Neuronal stem cell (in vitro differentiated cells): ENCODE results near the gene ELAVL1.
A peak's percentile ranks its signal among the peaks of the same experiment; 100 is the strongest.

Experiments
- DNase-seq: peaks from one replicate; pipeline ENCODE4 v3.0.0-alpha.2; 2013; ENCODE audit warnings: low spot score
- H2AFZ ChIP-seq: one replicate; pipeline ENCODE4 v1.6.1; 2013; ENCODE audit warnings: mild to moderate bottlenecking, low read length, inconsistent platforms
- H2AK5ac ChIP-seq: 2 replicates; pipeline ENCODE4 v1.6.1; 2013; ENCODE audit warnings: low read depth, mild to moderate bottlenecking, inconsistent platforms, low read length, moderate library complexity, mixed read lengths
- H2BK120ac ChIP-seq: 2 replicates; pipeline ENCODE4 v1.6.1; 2013; ENCODE audit warnings: low read depth, mild to moderate bottlenecking, inconsistent platforms, low read length, moderate library complexity, mixed read lengths
- H2BK12ac ChIP-seq: one replicate; pipeline ENCODE4 v1.6.1; 2013; ENCODE audit warnings: low read length, inconsistent platforms
- H2BK15ac ChIP-seq: 2 replicates; pipeline ENCODE4 v1.6.1; 2013; ENCODE audit warnings: mild to moderate bottlenecking, low read length, inconsistent platforms, mixed read lengths
- H2BK5ac ChIP-seq: one replicate; pipeline ENCODE4 v1.6.1; 2013; ENCODE audit warnings: inconsistent platforms, mild to moderate bottlenecking, low read length, moderate library complexity
- H3K14ac ChIP-seq: one replicate; pipeline ENCODE4 v1.6.1; 2013; ENCODE audit warnings: low read length, inconsistent platforms
- H3K18ac ChIP-seq: 2 replicates; pipeline ENCODE4 v1.6.1; 2013; ENCODE audit warnings: low read length, inconsistent platforms
- H3K23ac ChIP-seq: 2 replicates; pipeline ENCODE4 v1.6.1; 2013; ENCODE audit warnings: low read depth, mild to moderate bottlenecking, mixed read lengths, low read length, inconsistent platforms; ENCODE audit not compliant: poor library complexity
- H3K27ac ChIP-seq: replicated peaks from 3 replicates; pipeline ENCODE4 v1.5.1; 2013; ENCODE audit warnings: low read length, inconsistent platforms
- H3K27me3 ChIP-seq, 3 experiments: 2 replicates each; pipeline ENCODE4 v1.6.1; 2013; ENCODE audit warnings: low read length in 3 of 3, mild to moderate bottlenecking in 2 of 3, inconsistent platforms in 1 of 3, low read depth in 1 of 3, mixed read lengths in 1 of 3, moderate library complexity in 1 of 3; ENCODE audit not compliant: control insufficient read depth in 3 of 3, insufficient read depth in 3 of 3
- H3K36me3 ChIP-seq, 2 donors: replicated peaks in 1 of 2; 2 replicates each; pipeline ENCODE4 v1.6.1; 2013; ENCODE audit warnings: low read length in 2 of 2; ENCODE audit not compliant: control insufficient read depth in 2 of 2, insufficient read depth in 2 of 2
- H3K4ac ChIP-seq: 2 replicates; pipeline ENCODE4 v1.6.1; 2013; ENCODE audit warnings: inconsistent platforms, mild to moderate bottlenecking, low read length, moderate library complexity
- H3K4me1 ChIP-seq, 2 donors: 1 replicate in 1 of 2; 2 replicates in 1 of 2; pipeline ENCODE4 v1.6.1; 2013; ENCODE audit warnings: low read length in 2 of 2, low read depth in 1 of 2; ENCODE audit not compliant: control insufficient read depth in 2 of 2, insufficient read depth in 1 of 2
- H3K4me2 ChIP-seq: one replicate; pipeline ENCODE4 v1.6.1; 2013; ENCODE audit warnings: mild to moderate bottlenecking, low read length, inconsistent platforms; ENCODE audit not compliant: insufficient read depth, poor library complexity, severe bottlenecking
- H3K4me3 ChIP-seq, 2 donors: 2 replicates each; pipeline ENCODE4 v1.5.1; 2013; ENCODE audit warnings: low read length in 2 of 2, mild to moderate bottlenecking in 2 of 2, inconsistent platforms in 1 of 2, moderate library complexity in 1 of 2
- H3K79me1 ChIP-seq: one replicate; pipeline ENCODE4 v1.6.1; 2013; ENCODE audit warnings: low read depth, mild to moderate bottlenecking, inconsistent platforms, low read length, moderate library complexity
- H3K9ac ChIP-seq: one replicate; pipeline ENCODE4 v1.6.1; 2013; ENCODE audit warnings: mild to moderate bottlenecking, low read depth, low read length, inconsistent platforms; ENCODE audit not compliant: poor library complexity
- H3K9me3 ChIP-seq, 2 donors: replicated peaks in 1 of 2; 2 replicates each; pipeline versions ENCODE3 to v1.6.1; 2013; ENCODE audit warnings: low read length in 2 of 2, mild to moderate bottlenecking in 2 of 2, inconsistent platforms in 1 of 2, low read depth in 1 of 2, mixed read lengths in 1 of 2, moderate library complexity in 1 of 2; ENCODE audit not compliant: control insufficient read depth in 2 of 2, insufficient read depth in 1 of 2
- H4K8ac ChIP-seq: one replicate; pipeline ENCODE4 v1.6.1; 2013; ENCODE audit warnings: low read depth, mild to moderate bottlenecking, inconsistent platforms, low read length, moderate library complexity
- H4K91ac ChIP-seq: one replicate; pipeline ENCODE4 v1.6.1; 2013; ENCODE audit warnings: low read length, low read depth, mild to moderate bottlenecking, inconsistent platforms; ENCODE audit not compliant: poor library complexity
- WGBS, 2 donors: extraction: QIAGEN DNeasy Blood & Tissue Kit; methylation state at CpG; one replicate each; pipeline ENCODE4 v1.1.7; 2013; ENCODE audit warnings: missing lambda C conversion rate in 2 of 2, mixed read lengths in 1 of 2; ENCODE audit not compliant: insufficient read length in 2 of 2, insufficient replicate concordance in 1 of 2; ENCODE audit errors: extremely low coverage in 2 of 2; 5-methylcytosine and 5-hydroxymethylcytosine counted together

The ELAVL1 gene

DNA sequence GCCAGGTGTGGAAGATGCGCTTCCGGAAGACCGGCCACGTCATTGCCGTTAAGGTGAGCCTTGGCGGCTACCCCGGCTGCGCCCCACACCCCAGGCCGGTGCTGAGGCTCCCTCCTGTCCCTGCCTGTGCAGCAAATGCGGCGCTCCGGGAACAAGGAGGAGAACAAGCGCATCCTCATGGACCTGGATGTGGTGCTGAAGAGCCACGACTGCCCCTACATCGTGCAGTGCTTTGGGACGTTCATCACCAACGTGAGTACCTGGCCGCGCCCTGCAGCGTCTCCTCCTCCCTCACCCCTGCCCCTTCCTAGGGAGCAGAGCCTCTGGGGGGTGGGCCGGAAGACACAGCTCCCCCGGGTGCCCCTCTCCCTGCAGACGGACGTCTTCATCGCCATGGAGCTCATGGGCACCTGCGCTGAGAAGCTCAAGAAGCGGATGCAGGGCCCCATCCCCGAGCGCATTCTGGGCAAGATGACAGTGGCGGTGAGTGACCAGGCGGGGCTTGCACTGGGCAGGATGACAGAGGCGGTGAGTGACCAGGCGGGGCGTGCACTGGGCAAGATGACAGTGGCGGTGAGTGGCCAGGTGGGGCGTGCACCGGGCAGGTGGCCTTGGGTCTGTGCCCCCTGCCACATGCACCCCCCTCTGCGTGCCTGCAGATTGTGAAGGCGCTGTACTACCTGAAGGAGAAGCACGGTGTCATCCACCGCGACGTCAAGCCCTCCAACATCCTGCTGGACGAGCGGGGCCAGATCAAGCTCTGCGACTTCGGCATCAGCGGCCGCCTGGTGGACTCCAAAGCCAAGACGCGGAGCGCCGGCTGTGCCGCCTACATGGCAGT, 94.9 kb downstream of the ELAVL1 start:
- H3K27ac ChIP-seq = no peak overlapping the region
- peaks cover 27 to 48% of the 10 kb centered on the region in 2 donors for H3K36me3 ChIP-seq
- DNase-seq = no peak
- no peak overlapping the region for H3K4ac ChIP-seq
- H3K4me2 ChIP-seq = no peak overlapping the region
- H3K9me3 ChIP-seq = no peaks in the 10 kb centered on the region
- H2BK12ac ChIP-seq = no peak overlapping the region
- H2BK15ac ChIP-seq = no peak overlapping the region
- H3K4me3 ChIP-seq = no peak overlapping the region
- H3K9ac ChIP-seq = peak overlapping the region; percentile 60
- no peak overlapping the region for H2BK5ac ChIP-seq
- no peak overlapping the region for H2AK5ac ChIP-seq
- no CpG with 5 or more reads among the region's 54 CpGs for WGBS, 2 donors
- H2AFZ ChIP-seq = no peak overlapping the region
- H3K18ac ChIP-seq = no peak overlapping the region
- H4K91ac ChIP-seq = no peak overlapping the region
- H2BK120ac ChIP-seq = no peak overlapping the region
- no peak overlapping the region for H4K8ac ChIP-seq
- no peak overlapping the region for H3K14ac ChIP-seq
- H3K79me1 ChIP-seq = peaks cover 18% of the 10 kb centered on the region
- H3K4me1 ChIP-seq = no peaks in the 10 kb centered on the region
- peaks cover 3 to 9% (median 3%) of the 10 kb centered on the region in 3 experiments for H3K27me3 ChIP-seq
- H3K23ac ChIP-seq = peak overlapping the region; percentile 65

DNA sequence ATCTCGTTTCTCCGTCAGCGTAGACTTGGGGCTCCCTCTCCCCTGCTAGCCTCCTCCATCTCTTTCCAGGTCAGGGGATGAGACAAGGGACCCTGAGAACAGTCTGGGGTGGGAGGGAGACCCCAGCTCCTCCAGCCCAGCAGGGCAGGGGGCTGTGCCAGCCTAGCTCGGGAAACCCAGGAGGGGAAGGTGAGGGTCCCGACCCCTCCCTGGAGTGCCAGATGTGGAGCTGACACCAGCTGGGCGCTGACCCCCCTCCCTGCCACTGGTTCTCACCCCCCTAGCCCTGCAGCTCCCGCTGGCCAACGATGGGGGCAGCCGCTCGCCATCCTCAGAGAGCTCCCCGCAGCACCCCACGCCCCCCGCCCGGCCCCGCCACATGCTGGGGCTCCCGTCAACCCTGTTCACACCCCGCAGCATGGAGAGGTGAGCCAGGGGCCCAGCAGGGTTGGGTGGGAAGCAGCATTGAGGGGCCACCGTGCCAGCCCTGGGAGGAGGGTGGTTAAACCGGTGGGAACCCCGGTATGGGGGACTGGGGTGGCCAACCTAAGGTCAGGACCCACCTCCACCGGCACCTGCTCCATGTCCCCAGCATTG, 95.9 kb downstream of the ELAVL1 start:
- no peak overlapping the region for H3K4me3 ChIP-seq
- H3K79me1 ChIP-seq = peaks cover 22% of the 10 kb centered on the region
- H3K27ac ChIP-seq = no peak overlapping the region
- no peak overlapping the region for H2BK5ac ChIP-seq
- H4K8ac ChIP-seq = no peak overlapping the region
- H3K18ac ChIP-seq = no peak overlapping the region
- no peak overlapping the region for H2BK15ac ChIP-seq
- no peak overlapping the region for H2AFZ ChIP-seq
- peaks cover 0 to 1% (median 0%) of the 10 kb centered on the region in 3 experiments for H3K27me3 ChIP-seq
- H3K9ac ChIP-seq = no peak overlapping the region
- WGBS, 2 donors = no CpG with 5 or more reads among the region's 21 CpGs
- H4K91ac ChIP-seq = no peak overlapping the region
- H3K4ac ChIP-seq = no peak overlapping the region
- no peak overlapping the region for H3K14ac ChIP-seq
- H3K36me3 ChIP-seq = peaks cover 27 to 52% of the 10 kb centered on the region in 2 donors
- H3K4me2 ChIP-seq = no peak overlapping the region
- H2AK5ac ChIP-seq = no peak overlapping the region
- no peak for DNase-seq
- no peaks in the 10 kb centered on the region for H3K9me3 ChIP-seq
- H2BK12ac ChIP-seq = no peak overlapping the region
- H2BK120ac ChIP-seq = no peak overlapping the region
- H3K4me1 ChIP-seq = peaks cover 4 to 8% of the 10 kb centered on the region in 2 donors
- H3K23ac ChIP-seq = peak overlapping the region; percentile 65

DNA sequence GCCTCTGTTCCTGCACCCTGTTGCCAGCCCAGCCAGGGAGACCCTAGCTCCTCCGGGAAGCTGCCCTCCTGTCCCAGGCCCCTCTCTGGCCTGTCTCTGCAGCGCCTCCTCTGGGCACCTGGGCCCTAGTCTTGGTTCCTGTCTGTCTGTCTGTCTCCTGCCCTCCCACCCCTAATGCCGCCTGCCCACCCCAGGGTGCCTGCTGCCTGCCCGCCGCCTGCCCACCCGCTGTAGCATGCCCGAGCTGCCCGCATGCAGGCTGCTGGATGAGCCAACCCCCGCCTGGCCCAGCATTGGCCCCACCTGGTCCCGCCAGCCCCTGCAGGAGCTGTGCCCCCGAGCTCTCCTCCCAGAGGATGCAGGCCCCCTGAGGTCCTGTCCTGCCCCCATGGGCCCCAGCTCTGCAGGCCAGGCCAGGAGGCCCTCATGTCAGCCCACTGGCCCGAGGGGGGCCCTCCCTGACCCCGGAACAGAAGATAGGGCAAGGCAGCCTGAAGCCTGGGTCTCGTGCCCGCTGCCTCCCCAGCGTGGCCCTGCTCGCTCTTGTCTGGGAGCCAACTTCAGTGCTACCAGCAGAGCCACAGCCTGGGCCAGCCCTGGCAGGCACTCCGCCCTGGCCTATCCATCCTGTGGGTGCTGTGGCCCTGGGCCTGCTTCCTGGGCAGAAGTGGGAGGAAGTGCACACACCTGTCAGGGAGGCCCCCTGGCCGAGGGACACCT, 96.5 kb downstream of the ELAVL1 start:
- Histone ChIP-seq H3K9ac (peak overlapping the region; percentile 60), H3K36me3 (peaks cover 27 to 52% of the 10 kb centered on the region in 2 donors), H3K9me3 (no peaks in the 10 kb centered on the region), H3K18ac (no peak overlapping the region), H3K79me1 (peaks cover 27% of the 10 kb centered on the region), H2AFZ (no peak overlapping the region), H3K4me1 (peaks cover 7 to 11% of the 10 kb centered on the region in 2 donors), H2BK12ac (no peak overlapping the region), H3K4ac (no peak overlapping the region), H3K27me3 (no peaks in the 10 kb centered on the region), H3K4me2 (no peak overlapping the region), H2AK5ac (no peak overlapping the region), H2BK15ac (no peak overlapping the region), H3K27ac (no peak overlapping the region), H3K23ac (no peak overlapping the region), H2BK120ac (peak overlapping the region; percentile 87), H2BK5ac (no peak overlapping the region), H4K91ac (no peak overlapping the region), H3K14ac (no peak overlapping the region), H3K4me3 (no peak overlapping the region), H4K8ac (peak overlapping the region; percentile 43)
- no peak for DNase-seq
- no CpG with 5 or more reads among the region's 19 CpGs for WGBS, 2 donors
